ENCODE results near the gene SAXO2.
"Not testable (repeated sequence)": the region's sequence is repeated elsewhere in the genome, so short reads cannot be mapped to it uniquely, and the experiment has no call there.

DNA sequence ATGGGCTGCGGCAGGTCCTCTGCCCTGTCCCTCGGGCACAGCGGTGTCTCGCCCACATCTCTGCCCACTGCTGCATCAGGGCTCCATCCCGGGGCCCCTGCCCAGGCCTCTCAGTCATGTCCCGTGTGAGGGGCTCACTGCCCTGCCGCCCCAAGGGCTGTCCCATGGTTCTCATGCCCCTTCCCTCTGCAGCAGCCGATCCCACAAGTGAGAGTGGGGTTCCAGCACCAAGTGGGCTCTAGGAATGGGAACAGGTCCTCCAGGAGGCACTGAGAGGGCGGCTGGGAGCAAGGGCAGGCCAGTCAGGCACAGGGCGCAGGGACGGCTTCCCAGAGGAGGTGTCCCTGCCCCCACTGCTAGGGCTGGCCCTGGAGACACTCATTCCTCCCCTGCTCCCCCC lies 68.3 kb downstream of the SAXO2 start:
- TF ChIP-seq, protein P1, sequence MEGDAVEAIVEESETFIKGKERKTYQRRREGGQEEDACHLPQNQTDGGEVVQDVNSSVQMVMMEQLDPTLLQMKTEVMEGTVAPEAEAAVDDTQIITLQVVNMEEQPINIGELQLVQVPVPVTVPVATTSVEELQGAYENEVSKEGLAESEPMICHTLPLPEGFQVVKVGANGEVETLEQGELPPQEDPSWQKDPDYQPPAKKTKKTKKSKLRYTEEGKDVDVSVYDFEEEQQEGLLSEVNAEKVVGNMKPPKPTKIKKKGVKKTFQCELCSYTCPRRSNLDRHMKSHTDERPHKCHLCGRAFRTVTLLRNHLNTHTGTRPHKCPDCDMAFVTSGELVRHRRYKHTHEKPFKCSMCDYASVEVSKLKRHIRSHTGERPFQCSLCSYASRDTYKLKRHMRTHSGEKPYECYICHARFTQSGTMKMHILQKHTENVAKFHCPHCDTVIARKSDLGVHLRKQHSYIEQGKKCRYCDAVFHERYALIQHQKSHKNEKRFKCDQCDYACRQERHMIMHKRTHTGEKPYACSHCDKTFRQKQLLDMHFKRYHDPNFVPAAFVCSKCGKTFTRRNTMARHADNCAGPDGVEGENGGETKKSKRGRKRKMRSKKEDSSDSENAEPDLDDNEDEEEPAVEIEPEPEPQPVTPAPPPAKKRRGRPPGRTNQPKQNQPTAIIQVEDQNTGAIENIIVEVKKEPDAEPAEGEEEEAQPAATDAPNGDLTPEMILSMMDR (conservative IDR thresholded peaks at IDR 0.05; ENCODE audit: low read depth in 2 of 2) = not testable (repeated sequence)
- TF ChIP-seq EZH2 (IDR thresholded peaks at IDR 0.05; ENCODE audit: low read depth, unreplicated experiment); ZNF114 (CRISPR knock-in tag; IDR thresholded peaks at IDR 0.05); POLR2AphosphoS5 (IDR thresholded peaks at IDR 0.05; ENCODE audit: low read depth); ZNF331 (CRISPR knock-in tag; IDR thresholded peaks at IDR 0.05; ENCODE audit: low read depth); EZH2phosphoT487 (IDR thresholded peaks at IDR 0.05; ENCODE audit: unreplicated experiment); CREB1 (CRISPR knock-in tag; IDR thresholded peaks at IDR 0.05; ENCODE audit: low read depth); NANOG (IDR thresholded peaks at IDR 0.05; ENCODE audit: borderline replicate concordance); JUNB (IDR thresholded peaks at IDR 0.05; ENCODE audit: unreplicated experiment); STAT1 (IDR thresholded peaks at IDR 0.05; ENCODE audit: unreplicated experiment): not testable (repeated sequence)
- TF ChIP-seq, protein P2, sequence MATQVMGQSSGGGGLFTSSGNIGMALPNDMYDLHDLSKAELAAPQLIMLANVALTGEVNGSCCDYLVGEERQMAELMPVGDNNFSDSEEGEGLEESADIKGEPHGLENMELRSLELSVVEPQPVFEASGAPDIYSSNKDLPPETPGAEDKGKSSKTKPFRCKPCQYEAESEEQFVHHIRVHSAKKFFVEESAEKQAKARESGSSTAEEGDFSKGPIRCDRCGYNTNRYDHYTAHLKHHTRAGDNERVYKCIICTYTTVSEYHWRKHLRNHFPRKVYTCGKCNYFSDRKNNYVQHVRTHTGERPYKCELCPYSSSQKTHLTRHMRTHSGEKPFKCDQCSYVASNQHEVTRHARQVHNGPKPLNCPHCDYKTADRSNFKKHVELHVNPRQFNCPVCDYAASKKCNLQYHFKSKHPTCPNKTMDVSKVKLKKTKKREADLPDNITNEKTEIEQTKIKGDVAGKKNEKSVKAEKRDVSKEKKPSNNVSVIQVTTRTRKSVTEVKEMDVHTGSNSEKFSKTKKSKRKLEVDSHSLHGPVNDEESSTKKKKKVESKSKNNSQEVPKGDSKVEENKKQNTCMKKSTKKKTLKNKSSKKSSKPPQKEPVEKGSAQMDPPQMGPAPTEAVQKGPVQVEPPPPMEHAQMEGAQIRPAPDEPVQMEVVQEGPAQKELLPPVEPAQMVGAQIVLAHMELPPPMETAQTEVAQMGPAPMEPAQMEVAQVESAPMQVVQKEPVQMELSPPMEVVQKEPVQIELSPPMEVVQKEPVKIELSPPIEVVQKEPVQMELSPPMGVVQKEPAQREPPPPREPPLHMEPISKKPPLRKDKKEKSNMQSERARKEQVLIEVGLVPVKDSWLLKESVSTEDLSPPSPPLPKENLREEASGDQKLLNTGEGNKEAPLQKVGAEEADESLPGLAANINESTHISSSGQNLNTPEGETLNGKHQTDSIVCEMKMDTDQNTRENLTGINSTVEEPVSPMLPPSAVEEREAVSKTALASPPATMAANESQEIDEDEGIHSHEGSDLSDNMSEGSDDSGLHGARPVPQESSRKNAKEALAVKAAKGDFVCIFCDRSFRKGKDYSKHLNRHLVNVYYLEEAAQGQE (IDR thresholded peaks at IDR 0.05; ENCODE audit: unreplicated experiment) = not testable (repeated sequence)
- TF ChIP-seq, protein P3, sequence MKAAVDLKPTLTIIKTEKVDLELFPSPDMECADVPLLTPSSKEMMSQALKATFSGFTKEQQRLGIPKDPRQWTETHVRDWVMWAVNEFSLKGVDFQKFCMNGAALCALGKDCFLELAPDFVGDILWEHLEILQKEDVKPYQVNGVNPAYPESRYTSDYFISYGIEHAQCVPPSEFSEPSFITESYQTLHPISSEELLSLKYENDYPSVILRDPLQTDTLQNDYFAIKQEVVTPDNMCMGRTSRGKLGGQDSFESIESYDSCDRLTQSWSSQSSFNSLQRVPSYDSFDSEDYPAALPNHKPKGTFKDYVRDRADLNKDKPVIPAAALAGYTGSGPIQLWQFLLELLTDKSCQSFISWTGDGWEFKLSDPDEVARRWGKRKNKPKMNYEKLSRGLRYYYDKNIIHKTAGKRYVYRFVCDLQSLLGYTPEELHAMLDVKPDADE (IDR thresholded peaks at IDR 0.05) = not testable (repeated sequence)
- TF ChIP-seq, protein P4, sequence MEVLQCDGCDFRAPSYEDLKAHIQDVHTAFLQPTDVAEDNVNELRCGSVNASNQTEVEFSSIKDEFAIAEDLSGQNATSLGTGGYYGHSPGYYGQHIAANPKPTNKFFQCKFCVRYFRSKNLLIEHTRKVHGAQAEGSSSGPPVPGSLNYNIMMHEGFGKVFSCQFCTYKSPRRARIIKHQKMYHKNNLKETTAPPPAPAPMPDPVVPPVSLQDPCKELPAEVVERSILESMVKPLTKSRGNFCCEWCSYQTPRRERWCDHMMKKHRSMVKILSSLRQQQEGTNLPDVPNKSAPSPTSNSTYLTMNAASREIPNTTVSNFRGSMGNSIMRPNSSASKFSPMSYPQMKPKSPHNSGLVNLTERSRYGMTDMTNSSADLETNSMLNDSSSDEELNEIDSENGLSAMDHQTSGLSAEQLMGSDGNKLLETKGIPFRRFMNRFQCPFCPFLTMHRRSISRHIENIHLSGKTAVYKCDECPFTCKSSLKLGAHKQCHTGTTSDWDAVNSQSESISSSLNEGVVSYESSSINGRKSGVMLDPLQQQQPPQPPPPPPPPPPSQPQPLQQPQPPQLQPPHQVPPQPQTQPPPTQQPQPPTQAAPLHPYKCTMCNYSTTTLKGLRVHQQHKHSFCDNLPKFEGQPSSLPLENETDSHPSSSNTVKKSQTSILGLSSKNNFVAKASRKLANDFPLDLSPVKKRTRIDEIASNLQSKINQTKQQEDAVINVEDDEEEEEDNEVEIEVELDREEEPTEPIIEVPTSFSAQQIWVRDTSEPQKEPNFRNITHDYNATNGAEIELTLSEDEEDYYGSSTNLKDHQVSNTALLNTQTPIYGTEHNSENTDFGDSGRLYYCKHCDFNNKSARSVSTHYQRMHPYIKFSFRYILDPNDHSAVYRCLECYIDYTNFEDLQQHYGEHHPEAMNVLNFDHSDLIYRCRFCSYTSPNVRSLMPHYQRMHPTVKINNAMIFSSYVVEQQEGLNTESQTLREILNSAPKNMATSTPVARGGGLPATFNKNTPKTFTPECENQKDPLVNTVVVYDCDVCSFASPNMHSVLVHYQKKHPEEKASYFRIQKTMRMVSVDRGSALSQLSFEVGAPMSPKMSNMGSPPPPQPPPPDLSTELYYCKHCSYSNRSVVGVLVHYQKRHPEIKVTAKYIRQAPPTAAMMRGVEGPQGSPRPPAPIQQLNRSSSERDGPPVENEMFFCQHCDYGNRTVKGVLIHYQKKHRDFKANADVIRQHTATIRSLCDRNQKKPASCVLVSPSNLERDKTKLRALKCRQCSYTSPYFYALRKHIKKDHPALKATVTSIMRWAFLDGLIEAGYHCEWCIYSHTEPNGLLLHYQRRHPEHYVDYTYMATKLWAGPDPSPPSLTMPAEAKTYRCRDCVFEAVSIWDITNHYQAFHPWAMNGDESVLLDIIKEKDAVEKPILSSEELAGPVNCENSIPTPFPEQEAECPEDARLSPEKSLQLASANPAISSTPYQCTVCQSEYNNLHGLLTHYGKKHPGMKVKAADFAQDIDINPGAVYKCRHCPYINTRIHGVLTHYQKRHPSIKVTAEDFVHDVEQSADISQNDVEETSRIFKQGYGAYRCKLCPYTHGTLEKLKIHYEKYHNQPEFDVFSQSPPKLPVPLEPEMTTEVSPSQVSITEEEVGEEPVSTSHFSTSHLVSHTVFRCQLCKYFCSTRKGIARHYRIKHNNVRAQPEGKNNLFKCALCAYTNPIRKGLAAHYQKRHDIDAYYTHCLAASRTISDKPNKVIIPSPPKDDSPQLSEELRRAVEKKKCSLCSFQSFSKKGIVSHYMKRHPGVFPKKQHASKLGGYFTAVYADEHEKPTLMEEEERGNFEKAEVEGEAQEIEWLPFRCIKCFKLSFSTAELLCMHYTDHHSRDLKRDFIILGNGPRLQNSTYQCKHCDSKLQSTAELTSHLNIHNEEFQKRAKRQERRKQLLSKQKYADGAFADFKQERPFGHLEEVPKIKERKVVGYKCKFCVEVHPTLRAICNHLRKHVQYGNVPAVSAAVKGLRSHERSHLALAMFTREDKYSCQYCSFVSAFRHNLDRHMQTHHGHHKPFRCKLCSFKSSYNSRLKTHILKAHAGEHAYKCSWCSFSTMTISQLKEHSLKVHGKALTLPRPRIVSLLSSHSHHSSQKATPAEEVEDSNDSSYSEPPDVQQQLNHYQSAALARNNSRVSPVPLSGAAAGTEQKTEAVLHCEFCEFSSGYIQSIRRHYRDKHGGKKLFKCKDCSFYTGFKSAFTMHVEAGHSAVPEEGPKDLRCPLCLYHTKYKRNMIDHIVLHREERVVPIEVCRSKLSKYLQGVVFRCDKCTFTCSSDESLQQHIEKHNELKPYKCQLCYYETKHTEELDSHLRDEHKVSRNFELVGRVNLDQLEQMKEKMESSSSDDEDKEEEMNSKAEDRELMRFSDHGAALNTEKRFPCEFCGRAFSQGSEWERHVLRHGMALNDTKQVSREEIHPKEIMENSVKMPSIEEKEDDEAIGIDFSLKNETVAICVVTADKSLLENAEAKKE (CRISPR knock-in tag; IDR thresholded peaks at IDR 0.05) = not testable (repeated sequence)

All from GM23338 (cell line).